D721Med (cell line): ENCODE results near the gene CDKN1B.
A peak's percentile ranks its signal among the peaks of the same experiment; 100 is the strongest.
"Not testable (repeated sequence)": the region's sequence is repeated elsewhere in the genome, so short reads cannot be mapped to it uniquely, and the experiment has no call there.

Experiments used
- DNase-seq: peaks from one replicate; pipeline ENCODE4 v3.0.0; 2011; ENCODE audit warnings: low spot score; ENCODE audit not compliant: insufficient read length
- FAIRE-seq: peaks from 2 replicates; lab custom pipeline; 2011; peaks lifted over from hg19 to GRCh38; lab: Jason Lieb, UNC
- CTCF ChIP-seq: IDR thresholded peaks from 2 replicates; pipeline ENCODE4 v1.5.1; 2012; ENCODE audit warnings: mild to moderate bottlenecking, control low read depth; ENCODE audit not compliant: insufficient read depth; ENCODE audit errors: missing control alignments

Gene CDKN1B

GRCh38 chr12:12735301-12735700, 18.1 kb downstream of the CDKN1B start:
- TF ChIP-seq CTCF, result no peak
- no peak for FAIRE-seq
- no peak for DNase-seq

GRCh38 chr12:12736759-12737676, 19.9 kb downstream of the CDKN1B start:
- no peak for DNase-seq
- TF ChIP-seq CTCF, result peak; percentile 49

GRCh38 chr12:12738152-12738551, 21.0 kb downstream of the CDKN1B start:
- DNase-seq, FAIRE-seq: not testable (repeated sequence)

More at GRCh38 chr12:12736759-12737676, 19.9 kb downstream of the CDKN1B start:
- FAIRE-seq, result no peak

GRCh38 chr12:12741660-12742059, 24.5 kb downstream of the CDKN1B start:
- DNase-seq (no peak), FAIRE-seq (no peak)
- no peak for TF ChIP-seq CTCF

- DNase-seq, result no peak
- no peak for TF ChIP-seq CTCF
- no peak for FAIRE-seq
Measured at GRCh38 chr12:12744546-12745305, 27.6 kb downstream of the CDKN1B start.

- no peak for DNase-seq
- FAIRE-seq, result peak; percentile 74
- TF ChIP-seq CTCF, result no peak
Measured at GRCh38 chr12:12745576-12746211, 28.5 kb downstream of the CDKN1B start.

GRCh38 chr12:12747278-12747677, 30.1 kb downstream of the CDKN1B start:
- DNase-seq, result no peak
- no peak for TF ChIP-seq CTCF
- no peak for FAIRE-seq
